Dendritic cell treated with granulocyte-macrophage colony-stimulating factor and Interleukin-4, amounts not matched to agents 40 ng/mL and 50 ng/mL, for 4 days (primary cell): ENCODE results near the gene TNIK.

Source experiments
- H3K27ac Mint-ChIP-seq: one replicate; pipeline ENCODE4 v1.8.0; 2022; ENCODE audit warnings: mild to moderate bottlenecking, mixed read lengths
- H3K27me3 Mint-ChIP-seq: one replicate; pipeline ENCODE4 v1.8.0; 2022; ENCODE audit warnings: mild to moderate bottlenecking, mixed read lengths
- H3K36me3 Mint-ChIP-seq: one replicate; pipeline ENCODE4 v1.8.0; 2022; ENCODE audit warnings: low read depth, mixed read lengths
- H3K4me1 Mint-ChIP-seq: one replicate; pipeline ENCODE4 v1.8.0; 2022; ENCODE audit warnings: low read depth, mixed read lengths
- H3K4me3 Mint-ChIP-seq: one replicate; pipeline ENCODE4 v1.8.0; 2022; ENCODE audit warnings: mild to moderate bottlenecking, moderate library complexity, mixed read lengths
- H3K9me3 Mint-ChIP-seq: one replicate; pipeline ENCODE4 v1.8.0; 2022; ENCODE audit warnings: mixed read lengths
- intact Hi-C: fragments of 100-400 bp; cut with micrococcal nuclease; formaldehyde crosslinking; loops from one replicate; pipeline ENCODE4 v1.15.0; 2022

Gene TNIK

DNA sequence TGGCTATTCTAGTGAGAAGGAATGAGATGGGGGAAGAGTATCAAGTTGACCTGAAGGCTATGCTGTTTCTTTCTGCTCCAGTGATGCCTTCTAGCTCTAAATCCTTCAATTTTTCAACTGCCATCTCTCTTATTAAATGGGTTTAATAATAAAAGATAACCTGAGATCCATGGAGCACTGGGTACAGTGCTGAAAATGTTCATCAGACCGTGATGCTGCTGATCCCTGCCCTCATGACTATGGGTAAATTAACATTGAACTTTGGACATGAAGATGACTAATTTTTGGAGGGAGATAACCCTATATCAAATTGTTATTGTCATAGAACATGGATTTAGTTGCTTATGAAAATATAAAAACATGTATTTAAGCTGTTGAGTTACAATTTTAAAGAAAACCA, 406.0 kb downstream of the TNIK start:
- no peaks in the 10 kb centered on the region for H3K4me1 Mint-ChIP-seq
- H3K9me3 Mint-ChIP-seq = no peaks in the 10 kb centered on the region
- no peaks in the 10 kb centered on the region for H3K27me3 Mint-ChIP-seq
- H3K27ac Mint-ChIP-seq = no peak overlapping the region
- intact Hi-C loops = no loop called here
- H3K4me3 Mint-ChIP-seq = no peak overlapping the region
- H3K36me3 Mint-ChIP-seq = no peaks in the 10 kb centered on the region

DNA sequence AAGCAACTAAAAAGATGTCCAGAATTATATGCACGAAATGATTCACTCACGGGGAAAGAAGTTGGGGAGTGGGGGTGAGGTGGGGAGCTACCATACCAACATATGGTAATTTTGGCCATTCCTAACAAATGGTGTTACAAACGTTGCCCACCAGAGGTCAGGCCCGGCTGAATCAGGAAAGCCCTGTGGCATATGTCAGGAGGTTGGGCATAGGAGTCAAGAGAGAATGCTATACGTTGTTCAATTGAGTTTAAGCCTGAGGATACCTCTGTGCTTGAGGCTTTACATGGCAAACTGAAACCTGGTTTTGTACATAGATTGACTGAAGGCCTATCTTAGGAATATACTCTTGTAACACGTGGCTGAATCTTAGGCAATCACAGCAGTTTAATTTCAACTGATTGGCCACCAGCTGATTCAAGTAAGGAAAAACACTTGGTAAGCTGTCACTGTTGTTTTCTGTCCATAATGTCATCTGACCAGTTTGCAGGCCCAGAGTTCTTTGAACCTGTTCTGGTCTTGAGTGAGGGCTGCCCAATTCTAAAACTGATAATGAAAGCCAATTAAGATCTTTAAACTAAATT, 410.3 kb downstream of the TNIK start:
- H3K9me3 Mint-ChIP-seq = no peaks in the 10 kb centered on the region
- intact Hi-C loops = loop anchor here (1.0 to 10.0 kb wide), 2 partner anchors 135 to 516 kb away; no protein-coding TSS in a partner anchor

DNA sequence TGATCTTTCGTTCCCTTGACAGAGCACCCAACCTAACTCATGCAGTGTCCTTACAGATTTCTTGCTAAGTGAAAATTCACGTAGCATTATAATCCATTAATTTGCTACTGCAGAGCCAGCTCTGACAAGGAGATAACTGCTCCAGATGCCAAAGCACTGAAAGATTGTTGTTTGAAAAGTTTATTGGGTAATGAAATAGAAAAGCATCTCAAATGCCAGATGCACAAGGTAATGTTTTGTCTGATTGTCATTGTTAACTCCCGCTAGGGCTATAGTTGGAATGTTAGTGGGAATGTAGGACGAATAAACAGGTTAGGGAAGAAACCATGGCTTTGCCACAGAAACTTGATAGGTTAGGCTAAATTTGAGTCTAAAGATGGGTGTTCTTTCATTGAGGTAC, 413.4 kb downstream of the TNIK start:
- Mint-ChIP-seq H3K9me3 (no peaks in the 10 kb centered on the region), H3K4me1 (no peaks in the 10 kb centered on the region), H3K27me3 (no peaks in the 10 kb centered on the region), H3K4me3 (no peak overlapping the region), H3K36me3 (no peaks in the 10 kb centered on the region), H3K27ac (no peak overlapping the region)
- intact Hi-C loops = loop anchor here (10.0 kb wide), 1 partner anchor 138 kb away; no protein-coding TSS in a partner anchor

More for the DNA sequence above, 410.3 kb downstream of the TNIK start:
- Mint-ChIP-seq H3K4me3 (no peak overlapping the region), H3K27ac (no peak overlapping the region), H3K27me3 (no peaks in the 10 kb centered on the region), H3K4me1 (no peaks in the 10 kb centered on the region), H3K36me3 (no peaks in the 10 kb centered on the region)

DNA sequence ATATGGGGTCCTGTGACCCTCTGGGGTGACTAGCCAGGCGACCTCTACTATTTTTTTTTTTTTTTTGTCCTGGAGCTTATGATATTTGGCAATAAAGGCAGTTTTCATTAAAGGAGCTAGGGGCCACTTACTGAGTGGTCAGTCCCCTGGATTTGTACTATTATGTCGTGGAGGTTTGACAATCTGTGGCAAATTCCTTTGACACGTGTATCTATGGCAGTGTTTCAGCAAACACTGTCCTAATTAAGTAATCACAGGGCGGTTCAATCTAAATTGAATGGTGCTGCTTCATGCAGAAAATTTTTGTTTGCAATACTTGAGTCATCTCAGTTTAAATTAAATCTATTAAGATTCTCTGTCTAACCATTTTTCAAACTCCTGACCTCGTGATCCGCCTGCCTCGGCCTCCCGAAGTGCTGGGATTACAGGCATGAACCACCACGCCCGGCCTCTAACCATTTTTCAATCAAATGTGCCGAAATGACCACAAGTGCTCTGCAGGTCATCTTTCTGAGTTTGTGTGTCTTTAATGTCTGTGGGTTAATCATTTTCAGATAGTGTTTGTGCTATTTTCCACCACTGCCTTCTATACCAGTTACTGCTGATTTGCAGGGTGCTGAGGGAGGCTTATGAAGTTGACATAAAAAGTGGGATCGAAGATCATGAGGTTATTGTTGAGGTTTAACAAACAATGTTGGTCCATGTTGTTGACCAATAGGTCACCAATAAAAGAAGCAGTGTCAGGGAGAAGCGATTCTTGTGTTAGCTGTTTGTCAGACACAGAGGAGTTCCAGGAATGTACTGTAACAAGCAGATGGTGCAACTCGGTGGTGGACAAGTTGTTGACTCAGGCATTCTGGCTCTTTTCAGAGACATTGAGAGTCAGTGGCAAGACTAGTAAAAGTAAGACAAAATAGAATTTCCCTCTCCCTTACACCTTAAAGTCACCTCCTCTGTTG, 415.1 kb downstream of the TNIK start:
- Mint-ChIP-seq H3K4me1 (no peaks in the 10 kb centered on the region), H3K27me3 (no peaks in the 10 kb centered on the region), H3K27ac (no peak overlapping the region), H3K4me3 (no peak overlapping the region), H3K9me3 (no peaks in the 10 kb centered on the region), H3K36me3 (no peaks in the 10 kb centered on the region)
- intact Hi-C loops = loop anchor here (10.0 kb wide), 1 partner anchor 140 kb away; no protein-coding TSS in a partner anchor

DNA sequence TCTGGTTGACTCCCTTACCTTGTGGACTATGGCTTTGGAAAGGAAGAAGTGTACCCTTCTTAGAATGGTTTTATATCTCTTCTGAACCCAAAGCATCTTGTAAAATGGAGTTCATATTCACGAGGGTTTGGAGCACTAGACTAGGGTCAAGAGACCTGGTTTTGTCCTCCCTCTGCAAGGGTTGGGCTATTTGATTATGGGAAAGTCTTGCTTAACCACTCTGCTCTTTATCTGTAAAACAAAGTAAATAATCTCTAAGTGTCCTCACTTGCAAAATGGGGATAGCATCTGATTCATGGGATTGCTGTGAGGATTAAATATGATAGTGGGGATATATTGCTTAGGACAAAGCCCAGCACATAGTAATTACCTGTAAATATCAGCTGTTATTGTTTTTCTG, 415.8 kb downstream of the TNIK start:
- Mint-ChIP-seq H3K27me3 (no peaks in the 10 kb centered on the region), H3K4me1 (no peaks in the 10 kb centered on the region), H3K9me3 (no peaks in the 10 kb centered on the region), H3K27ac (no peak overlapping the region), H3K4me3 (no peak overlapping the region), H3K36me3 (no peaks in the 10 kb centered on the region)
- intact Hi-C loops = loop anchor here (10.0 kb wide), 1 partner anchor 140 kb away; no protein-coding TSS in a partner anchor

DNA sequence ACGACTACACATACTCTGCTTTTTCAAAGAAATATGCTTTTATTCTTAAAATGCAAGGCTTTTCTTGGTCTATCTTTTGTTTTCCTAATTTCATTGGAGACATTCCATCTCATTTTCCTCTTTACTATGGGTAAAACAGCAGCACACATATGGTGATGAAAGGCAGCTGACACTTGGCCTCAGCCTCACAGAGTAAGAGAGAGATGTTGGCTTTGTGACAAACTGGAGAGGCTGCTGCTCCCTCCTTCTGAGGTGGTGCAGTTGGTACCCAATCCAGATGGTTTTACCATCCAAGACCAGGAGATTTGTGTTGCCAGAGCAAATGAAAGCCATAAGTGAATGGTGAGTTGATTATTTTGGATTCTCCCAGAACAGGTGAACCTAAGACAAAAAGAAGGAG, 420.5 kb downstream of the TNIK start:
- intact Hi-C loops = loop anchor here (10.0 kb wide), 1 partner anchor 145 kb away; no protein-coding TSS in a partner anchor
- H3K27me3 Mint-ChIP-seq = no peaks in the 10 kb centered on the region

DNA sequence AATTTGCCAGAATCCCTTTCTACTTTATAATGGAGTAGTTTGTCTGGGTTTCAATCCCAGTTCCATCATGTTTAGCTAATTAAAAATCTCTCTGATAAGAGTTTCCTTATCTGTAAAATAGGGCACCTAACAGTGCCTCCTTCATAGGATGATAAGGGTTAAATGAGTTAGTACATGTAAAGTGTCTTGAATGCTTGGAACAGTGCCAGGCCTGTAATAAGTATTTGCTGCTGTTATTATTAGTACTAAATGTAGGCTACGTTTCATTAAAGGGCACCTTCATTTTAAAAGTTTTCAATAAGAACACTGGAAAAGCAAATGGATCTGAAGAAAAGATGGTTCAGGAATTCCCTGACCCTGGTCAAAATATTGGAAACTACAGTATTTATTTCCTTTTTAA, 421.9 kb downstream of the TNIK start:
- Mint-ChIP-seq H3K4me1 (no peaks in the 10 kb centered on the region), H3K36me3 (no peaks in the 10 kb centered on the region), H3K4me3 (no peak overlapping the region), H3K9me3 (no peaks in the 10 kb centered on the region), H3K27me3 (peaks cover 4% of the 10 kb centered on the region), H3K27ac (no peak overlapping the region)
- intact Hi-C loops = no loop called here

More for the DNA sequence above, 420.5 kb downstream of the TNIK start:
- Mint-ChIP-seq H3K9me3 (no peaks in the 10 kb centered on the region), H3K4me1 (no peaks in the 10 kb centered on the region), H3K4me3 (no peak overlapping the region), H3K36me3 (no peaks in the 10 kb centered on the region), H3K27ac (no peak overlapping the region)

DNA sequence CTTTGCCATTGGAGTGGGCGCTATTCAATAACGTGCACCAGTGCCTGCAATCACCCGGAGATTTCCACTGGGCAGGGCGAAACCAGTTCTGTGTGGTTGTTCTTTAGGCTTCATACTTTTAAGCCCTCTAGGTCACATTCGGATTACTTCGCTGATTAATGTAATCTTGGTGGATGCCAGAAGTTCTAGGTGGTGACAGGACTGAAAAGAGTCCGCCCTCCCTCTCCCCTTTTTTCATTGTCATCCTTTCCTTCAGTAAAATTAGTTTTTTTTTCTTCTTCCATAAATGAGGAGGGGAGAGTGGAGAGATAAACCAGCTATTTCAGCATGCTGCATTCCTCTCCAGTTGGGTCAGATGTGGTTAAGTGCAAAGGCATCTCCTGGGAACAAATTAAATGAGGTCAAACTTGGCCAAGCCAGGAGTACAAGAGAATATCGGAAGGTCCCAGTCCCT, 431.4 kb downstream of the TNIK start:
- Mint-ChIP-seq H3K27ac (no peak overlapping the region), H3K4me3 (no peak overlapping the region), H3K9me3 (no peaks in the 10 kb centered on the region), H3K36me3 (no peaks in the 10 kb centered on the region), H3K27me3 (peaks cover 10% of the 10 kb centered on the region), H3K4me1 (no peaks in the 10 kb centered on the region)
- intact Hi-C loops = no loop called here

DNA sequence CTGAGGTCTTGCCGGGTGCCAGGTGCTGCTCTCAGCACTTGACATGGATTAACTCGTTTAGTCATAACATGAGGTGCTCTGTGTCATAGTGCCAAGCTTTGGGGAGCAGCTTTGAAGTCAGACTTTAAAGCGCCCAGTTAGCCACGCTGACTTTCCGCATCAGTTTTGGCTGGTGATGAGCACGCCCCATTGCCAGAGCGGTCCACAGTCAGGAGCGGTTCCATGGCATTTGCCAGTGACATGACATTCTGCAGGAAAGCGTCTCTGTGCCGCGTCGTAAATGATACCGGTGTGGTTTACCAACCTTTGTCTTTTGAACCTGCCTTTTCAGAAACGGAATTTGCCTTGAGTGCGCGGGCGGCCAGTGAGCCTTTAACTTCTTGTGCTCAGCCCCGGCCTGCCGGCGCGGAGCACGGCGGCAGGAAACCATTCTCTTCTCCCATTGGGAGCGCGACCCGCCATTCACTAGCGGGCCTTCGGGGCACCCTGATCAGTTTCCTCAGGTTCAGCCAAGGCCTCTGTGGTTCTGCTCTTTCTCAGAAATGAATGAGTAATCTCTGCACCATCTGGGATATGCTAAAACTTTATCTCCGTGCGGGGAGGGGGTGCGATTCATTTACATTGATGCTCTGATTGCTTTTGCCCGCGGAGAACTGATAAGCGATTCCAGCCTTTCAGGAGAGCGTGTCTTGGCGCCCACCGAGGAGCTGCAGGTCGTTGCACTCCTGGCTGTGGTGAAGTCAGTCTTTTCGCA, 432.0 kb downstream of the TNIK start:
- H3K27me3 Mint-ChIP-seq = peaks cover 9% of the 10 kb centered on the region
- H3K27ac Mint-ChIP-seq = no peak overlapping the region
- no peaks in the 10 kb centered on the region for H3K36me3 Mint-ChIP-seq
- intact Hi-C loops = no loop called here
- no peaks in the 10 kb centered on the region for H3K4me1 Mint-ChIP-seq
- no peak overlapping the region for H3K4me3 Mint-ChIP-seq
- no peaks in the 10 kb centered on the region for H3K9me3 Mint-ChIP-seq

DNA sequence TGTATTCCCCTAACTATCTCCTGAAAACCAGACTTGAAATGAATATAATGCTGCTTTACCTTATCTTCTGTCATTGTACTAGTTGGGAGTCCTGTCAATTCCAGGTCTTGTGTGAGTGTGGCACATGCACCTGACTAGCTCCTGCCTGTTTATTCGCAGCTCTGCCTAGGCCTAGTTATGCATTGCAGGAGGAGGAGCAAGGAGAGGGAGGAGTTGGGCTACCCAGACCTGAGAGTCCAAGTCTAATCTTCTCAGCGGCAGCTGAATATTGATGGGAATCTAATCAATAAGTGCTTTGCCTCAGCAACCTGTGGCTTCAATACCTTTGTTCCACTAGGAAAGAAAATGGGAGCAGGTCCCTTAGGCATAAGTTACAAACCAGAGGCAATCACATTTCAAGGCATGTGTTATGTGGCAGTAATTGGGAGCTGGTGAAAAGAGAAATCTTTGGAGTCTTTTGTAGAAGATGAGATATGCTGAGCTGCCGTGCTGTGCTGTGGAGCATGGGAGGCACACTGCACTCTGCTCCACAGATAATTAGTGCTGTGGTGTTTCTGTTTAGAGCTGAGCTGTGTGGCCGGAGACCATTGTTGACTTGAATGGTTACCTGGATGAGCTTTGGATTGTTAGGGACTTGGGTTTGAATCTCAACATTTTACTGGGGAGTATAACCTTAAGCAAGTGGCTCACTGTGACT, 433.5 kb downstream of the TNIK start, which contains the start of gene SLC2A2:
Gene SLC2A2, minus strand, starts transcription at position 124 of the 697 bp plus-strand sequence. Its CDS starts 50 bp downstream, at position 74.
- no peak within 1 kb of the TSS for H3K4me3 Mint-ChIP-seq
- peaks cover 9% of the 10 kb centered on the region for H3K27me3 Mint-ChIP-seq
- H3K9me3 Mint-ChIP-seq = no peaks in the 10 kb centered on the region
- no peaks in the 10 kb centered on the region for H3K4me1 Mint-ChIP-seq
- no peak within 1 kb of the TSS for H3K27ac Mint-ChIP-seq
- intact Hi-C loops = no loop called here
- no peaks in the 10 kb centered on the region for H3K36me3 Mint-ChIP-seq

DNA sequence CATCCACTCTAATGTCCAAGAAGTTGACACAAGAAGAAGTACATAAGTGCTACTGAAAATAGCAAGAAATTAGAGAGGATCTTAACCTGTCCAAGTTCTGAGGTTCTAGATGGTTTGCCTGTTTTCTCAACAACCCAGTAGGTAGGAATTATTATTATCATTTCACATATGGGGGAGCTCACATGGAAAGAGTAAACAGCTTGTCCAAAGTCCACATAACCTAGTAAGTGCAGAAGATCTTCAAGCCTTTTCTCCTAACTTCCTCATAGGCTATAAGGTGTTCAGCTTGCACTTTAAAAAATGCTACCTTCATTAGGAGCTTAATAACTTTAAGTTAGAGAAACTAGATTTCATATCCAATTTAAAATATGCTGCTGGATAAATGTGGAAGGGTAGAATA, 436.6 kb downstream of the TNIK start:
- no peaks in the 10 kb centered on the region for H3K36me3 Mint-ChIP-seq
- H3K4me3 Mint-ChIP-seq = no peak overlapping the region
- H3K27me3 Mint-ChIP-seq = peaks cover 9% of the 10 kb centered on the region
- H3K27ac Mint-ChIP-seq = no peak overlapping the region
- intact Hi-C loops = no loop called here
- no peaks in the 10 kb centered on the region for H3K9me3 Mint-ChIP-seq
- H3K4me1 Mint-ChIP-seq = no peaks in the 10 kb centered on the region

DNA sequence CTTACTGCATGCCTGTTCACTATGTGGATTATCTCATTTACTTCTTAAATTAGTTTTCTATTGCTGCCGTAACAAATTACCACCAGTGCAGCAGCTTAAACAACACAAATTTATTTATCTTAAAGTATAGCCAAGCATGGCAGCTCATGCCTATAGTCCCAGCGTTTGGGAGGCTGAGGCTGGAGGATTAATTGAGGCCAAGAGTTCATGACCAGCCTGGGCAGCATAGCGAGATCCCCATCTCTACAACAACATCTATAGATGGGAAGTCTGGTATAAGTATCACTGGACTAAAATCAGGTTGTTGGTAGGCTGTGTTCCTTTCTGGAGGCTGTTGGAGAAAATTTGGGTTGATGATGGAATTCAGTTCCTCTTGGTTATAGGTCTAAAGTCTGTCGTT, 438.8 kb downstream of the TNIK start:
- intact Hi-C loops = no loop called here
- Mint-ChIP-seq H3K36me3 (no peaks in the 10 kb centered on the region), H3K4me1 (no peaks in the 10 kb centered on the region)

DNA sequence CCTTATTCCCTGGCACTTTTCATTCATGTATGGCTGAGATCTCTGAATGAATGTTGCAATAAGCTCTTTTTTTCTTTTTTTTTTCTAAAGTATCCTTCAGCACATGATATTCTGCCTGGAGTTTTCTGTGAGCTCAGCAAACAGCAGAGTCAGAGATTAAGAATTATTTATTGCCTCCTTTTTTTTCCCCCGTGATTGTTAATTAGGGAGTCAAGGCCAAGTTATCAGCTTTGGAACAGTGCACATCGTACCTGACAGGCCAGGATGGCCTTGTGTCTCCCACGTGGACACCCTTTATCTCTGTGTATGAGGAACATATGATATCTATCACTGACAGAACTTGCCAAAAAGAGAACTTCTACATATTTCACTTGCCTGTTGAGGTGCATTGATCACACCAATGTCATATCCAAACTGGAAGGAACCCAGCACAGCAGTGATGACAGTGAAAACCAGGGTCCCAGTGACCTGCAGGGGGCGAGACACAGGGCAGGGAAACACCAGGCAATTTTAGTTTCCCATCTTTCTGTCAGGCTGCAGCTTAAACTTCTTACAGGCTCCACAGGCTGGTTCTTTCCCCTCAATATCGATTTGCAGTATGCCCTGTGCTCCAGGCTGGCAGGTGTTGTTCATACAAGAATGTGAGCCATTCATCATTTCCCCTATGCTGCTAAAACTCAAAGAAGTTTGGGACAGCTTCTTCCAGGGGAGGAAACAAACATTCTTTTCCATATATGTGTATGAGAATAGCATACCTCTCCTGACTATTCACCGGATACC, 441.9 kb downstream of the TNIK start:
- no peak overlapping the region for H3K4me3 Mint-ChIP-seq
- intact Hi-C loops = no loop called here
- H3K9me3 Mint-ChIP-seq = no peaks in the 10 kb centered on the region
- H3K36me3 Mint-ChIP-seq = no peaks in the 10 kb centered on the region
- no peaks in the 10 kb centered on the region for H3K27me3 Mint-ChIP-seq
- no peaks in the 10 kb centered on the region for H3K4me1 Mint-ChIP-seq
- no peak overlapping the region for H3K27ac Mint-ChIP-seq

More for the DNA sequence above, 438.8 kb downstream of the TNIK start:
- Mint-ChIP-seq H3K9me3 (no peaks in the 10 kb centered on the region), H3K4me3 (no peak overlapping the region), H3K27me3 (peaks cover 3% of the 10 kb centered on the region), H3K27ac (no peak overlapping the region)
